PFSK-1 (cell line): ENCODE measurements around the gene NENF.

Experiments used
- POLR2AphosphoS5 ChIP-seq: IDR thresholded peaks from 2 replicates; pipeline ENCODE4 v1.6.1; 2012; ENCODE audit warnings: low read depth, mild to moderate bottlenecking, control low read depth, low read length, moderate library complexity
- REST ChIP-seq, 2 experiments: IDR thresholded peaks; 2 replicates each; pipeline versions ENCODE4 v1.6.1 to v1.8.0; 2011 to 2012; ENCODE audit warnings: low read depth in 2 of 2, low read length in 2 of 2, control low read depth in 1 of 2, inconsistent platforms in 1 of 2, mild to moderate bottlenecking in 1 of 2, moderate library complexity in 1 of 2; ENCODE audit not compliant: insufficient read depth in 1 of 2
- SIN3A ChIP-seq: IDR thresholded peaks from 2 replicates; pipeline ENCODE4 v1.6.1; 2012; ENCODE audit warnings: mild to moderate bottlenecking, low read length, moderate library complexity, borderline replicate concordance; ENCODE audit not compliant: insufficient read depth

- TF ChIP-seq REST (IDR thresholded peaks at IDR 0.05; ENCODE audit: insufficient read depth in 1 of 2, low read depth in 2 of 2, low read length in 2 of 2), result no peak
- no peak for TF ChIP-seq SIN3A
- no peak for TF ChIP-seq POLR2AphosphoS5
Measured at GRCh38 chr1:212402666-212403321, 29.9 kb upstream of the NENF start.
